ENCODE measurements around the gene DTD1. TPM values are rescaled to one million over a fixed set of nuclear protein-coding genes. Genes with fewer than 3 reads are reported as not detected.

Gene DTD1
- total and polyA plus RNA-seq, 2 donors, result 13.2 to 16.9 TPM

- H3K4me1 ChIP-seq (ENCODE audit: control insufficient read depth in 2 of 2, insufficient read depth in 2 of 2, low read length in 2 of 2), result no peaks in the 10 kb centered on the region
- no peaks in the 10 kb centered on the region for H3K27me3 ChIP-seq (ENCODE audit: control insufficient read depth in 2 of 2, insufficient read depth in 1 of 2, low read length in 1 of 2)
- 88% methylated on average over 9 of the region's 9 CpGs for WGBS
- DNase-seq (ENCODE audit: low read depth in 6 of 9, low spot score in 9 of 9), result no peak
- H3K27ac ChIP-seq (ENCODE audit: low read depth in 1 of 2, low read length in 1 of 2), result no peak overlapping the region
- H3K4me3 ChIP-seq (ENCODE audit: low read length in 2 of 2), result no peak overlapping the region
- no peaks in the 10 kb centered on the region for H3K9me3 ChIP-seq (ENCODE audit: control insufficient read depth in 2 of 2, insufficient read depth in 1 of 2, low read length in 1 of 2)
- no peaks in the 10 kb centered on the region for H3K36me3 ChIP-seq (ENCODE audit: control insufficient read depth in 2 of 2, insufficient read depth in 2 of 2, low read length in 1 of 2)
These were observed 133.8 kb downstream of the DTD1 start for GRCh38 chr20:18721551-18722115.

- Histone ChIP-seq H3K27me3 (ENCODE audit: control insufficient read depth in 2 of 2, insufficient read depth in 1 of 2, low read length in 1 of 2) (no peaks in the 10 kb centered on the region), H3K36me3 (ENCODE audit: control insufficient read depth in 2 of 2, insufficient read depth in 2 of 2, low read length in 1 of 2) (no peaks in the 10 kb centered on the region), H3K4me1 (ENCODE audit: control insufficient read depth in 2 of 2, insufficient read depth in 2 of 2, low read length in 2 of 2) (no peaks in the 10 kb centered on the region), H3K27ac (ENCODE audit: low read depth in 1 of 2, low read length in 1 of 2) (no peak overlapping the region), H3K9me3 (ENCODE audit: control insufficient read depth in 2 of 2, insufficient read depth in 1 of 2, low read length in 1 of 2) (no peaks in the 10 kb centered on the region), H3K4me3 (ENCODE audit: low read length in 2 of 2) (no peak overlapping the region)
- DNase-seq (ENCODE audit: low read depth in 6 of 9, low spot score in 9 of 9), result no peak
- WGBS, result 93% methylated on average over 1 of the region's 1 CpG
These were observed 134.5 kb downstream of the DTD1 start for GRCh38 chr20:18722371-18722770.

- 96% methylated on average over 3 of the region's 3 CpGs for WGBS
- no peaks in the 10 kb centered on the region for H3K27me3 ChIP-seq (ENCODE audit: control insufficient read depth in 2 of 2, insufficient read depth in 1 of 2, low read length in 1 of 2)
- no peaks in the 10 kb centered on the region for H3K9me3 ChIP-seq (ENCODE audit: control insufficient read depth in 2 of 2, insufficient read depth in 1 of 2, low read length in 1 of 2)
- no peak for DNase-seq (ENCODE audit: low read depth in 6 of 9, low spot score in 9 of 9)
- no peak overlapping the region for H3K27ac ChIP-seq (ENCODE audit: low read depth in 1 of 2, low read length in 1 of 2)
- no peaks in the 10 kb centered on the region for H3K36me3 ChIP-seq (ENCODE audit: control insufficient read depth in 2 of 2, insufficient read depth in 2 of 2, low read length in 1 of 2)
- no peaks in the 10 kb centered on the region for H3K4me1 ChIP-seq (ENCODE audit: control insufficient read depth in 2 of 2, insufficient read depth in 2 of 2, low read length in 2 of 2)
- H3K4me3 ChIP-seq (ENCODE audit: low read length in 2 of 2), result no peak overlapping the region
These were observed 136.2 kb downstream of the DTD1 start for GRCh38 chr20:18724077-18724476.

GRCh38 chr20:18724788-18725464 lies 137.1 kb downstream of the DTD1 start:
- 88% methylated on average over 4 of the region's 4 CpGs for WGBS
- no peaks in the 10 kb centered on the region for H3K36me3 ChIP-seq (ENCODE audit: control insufficient read depth in 2 of 2, insufficient read depth in 2 of 2, low read length in 1 of 2)
- no peak for DNase-seq (ENCODE audit: low read depth in 6 of 9, low spot score in 9 of 9)
- no peaks in the 10 kb centered on the region for H3K27me3 ChIP-seq (ENCODE audit: control insufficient read depth in 2 of 2, insufficient read depth in 1 of 2, low read length in 1 of 2)
- no peaks in the 10 kb centered on the region for H3K4me1 ChIP-seq (ENCODE audit: control insufficient read depth in 2 of 2, insufficient read depth in 2 of 2, low read length in 2 of 2)
- no peak overlapping the region for H3K27ac ChIP-seq (ENCODE audit: low read depth in 1 of 2, low read length in 1 of 2)
- no peaks in the 10 kb centered on the region for H3K9me3 ChIP-seq (ENCODE audit: control insufficient read depth in 2 of 2, insufficient read depth in 1 of 2, low read length in 1 of 2)
- no peak overlapping the region for H3K4me3 ChIP-seq (ENCODE audit: low read length in 2 of 2)

- Histone ChIP-seq H3K36me3 (ENCODE audit: control insufficient read depth in 2 of 2, insufficient read depth in 2 of 2, low read length in 1 of 2) (no peaks in the 10 kb centered on the region), H3K27me3 (ENCODE audit: control insufficient read depth in 2 of 2, insufficient read depth in 1 of 2, low read length in 1 of 2) (no peaks in the 10 kb centered on the region), H3K9me3 (ENCODE audit: control insufficient read depth in 2 of 2, insufficient read depth in 1 of 2, low read length in 1 of 2) (no peaks in the 10 kb centered on the region), H3K4me3 (ENCODE audit: low read length in 2 of 2) (no peak overlapping the region), H3K4me1 (ENCODE audit: control insufficient read depth in 2 of 2, insufficient read depth in 2 of 2, low read length in 2 of 2) (no peaks in the 10 kb centered on the region), H3K27ac (ENCODE audit: low read depth in 1 of 2, low read length in 1 of 2) (no peak overlapping the region)
- DNase-seq (ENCODE audit: low read depth in 6 of 9, low spot score in 9 of 9), result no peak
- WGBS, result 94% methylated on average over 9 of the region's 9 CpGs
These were observed 139.2 kb downstream of the DTD1 start for GRCh38 chr20:18727032-18727508.

GRCh38 chr20:18728165-18728869 lies 140.5 kb downstream of the DTD1 start:
- no peak for DNase-seq (ENCODE audit: low read depth in 6 of 9, low spot score in 9 of 9)
- no peaks in the 10 kb centered on the region for H3K27me3 ChIP-seq (ENCODE audit: control insufficient read depth in 2 of 2, insufficient read depth in 1 of 2, low read length in 1 of 2)
- H3K36me3 ChIP-seq (ENCODE audit: control insufficient read depth in 2 of 2, insufficient read depth in 2 of 2, low read length in 1 of 2), result no peaks in the 10 kb centered on the region
- WGBS, result 81% methylated on average over 8 of the region's 8 CpGs
- no peaks in the 10 kb centered on the region for H3K9me3 ChIP-seq (ENCODE audit: control insufficient read depth in 2 of 2, insufficient read depth in 1 of 2, low read length in 1 of 2)
- H3K4me3 ChIP-seq (ENCODE audit: low read length in 2 of 2), result no peak overlapping the region
- no peaks in the 10 kb centered on the region for H3K4me1 ChIP-seq (ENCODE audit: control insufficient read depth in 2 of 2, insufficient read depth in 2 of 2, low read length in 2 of 2)
- H3K27ac ChIP-seq (ENCODE audit: low read depth in 1 of 2, low read length in 1 of 2), result no peak overlapping the region

GRCh38 chr20:18728870-18729224 lies 141.0 kb downstream of the DTD1 start:
- 91% methylated on average over 5 of the region's 5 CpGs for WGBS
- no peaks in the 10 kb centered on the region for H3K36me3 ChIP-seq (ENCODE audit: control insufficient read depth in 2 of 2, insufficient read depth in 2 of 2, low read length in 1 of 2)

GRCh38 chr20:18729231-18729825 lies 141.5 kb downstream of the DTD1 start:
- Histone ChIP-seq H3K4me3 (ENCODE audit: low read length in 2 of 2) (no peak overlapping the region), H3K4me1 (ENCODE audit: control insufficient read depth in 2 of 2, insufficient read depth in 2 of 2, low read length in 2 of 2) (no peaks in the 10 kb centered on the region), H3K9me3 (ENCODE audit: control insufficient read depth in 2 of 2, insufficient read depth in 1 of 2, low read length in 1 of 2) (no peaks in the 10 kb centered on the region), H3K36me3 (ENCODE audit: control insufficient read depth in 2 of 2, insufficient read depth in 2 of 2, low read length in 1 of 2) (no peaks in the 10 kb centered on the region), H3K27me3 (ENCODE audit: control insufficient read depth in 2 of 2, insufficient read depth in 1 of 2, low read length in 1 of 2) (no peaks in the 10 kb centered on the region), H3K27ac (ENCODE audit: low read depth in 1 of 2, low read length in 1 of 2) (no peak overlapping the region)
- no peak for DNase-seq (ENCODE audit: low read depth in 6 of 9, low spot score in 9 of 9)
- 93% methylated on average over 6 of the region's 6 CpGs for WGBS

More at GRCh38 chr20:18728870-18729224, 141.0 kb downstream of the DTD1 start:
- no peak for DNase-seq (ENCODE audit: low read depth in 6 of 9, low spot score in 9 of 9)
- Histone ChIP-seq H3K27ac (ENCODE audit: low read depth in 1 of 2, low read length in 1 of 2) (no peak overlapping the region), H3K9me3 (ENCODE audit: control insufficient read depth in 2 of 2, insufficient read depth in 1 of 2, low read length in 1 of 2) (no peaks in the 10 kb centered on the region), H3K27me3 (ENCODE audit: control insufficient read depth in 2 of 2, insufficient read depth in 1 of 2, low read length in 1 of 2) (no peaks in the 10 kb centered on the region), H3K4me3 (ENCODE audit: low read length in 2 of 2) (no peak overlapping the region), H3K4me1 (ENCODE audit: control insufficient read depth in 2 of 2, insufficient read depth in 2 of 2, low read length in 2 of 2) (no peaks in the 10 kb centered on the region)

GRCh38 chr20:18731940-18732339 lies 144.1 kb downstream of the DTD1 start:
- 91% methylated on average over 1 of the region's 1 CpG for whole genome bisulfite sequencing
- no peak for DNase-seq (ENCODE audit: low read depth in 6 of 9, low spot score in 9 of 9)
- Histone ChIP-seq H3K27ac (ENCODE audit: low read depth in 1 of 2, low read length in 1 of 2) (no peak overlapping the region), H3K36me3 (ENCODE audit: control insufficient read depth in 2 of 2, insufficient read depth in 2 of 2, low read length in 1 of 2) (no peaks in the 10 kb centered on the region), H3K4me1 (ENCODE audit: control insufficient read depth in 2 of 2, insufficient read depth in 2 of 2, low read length in 2 of 2) (no peaks in the 10 kb centered on the region), H3K27me3 (ENCODE audit: control insufficient read depth in 2 of 2, insufficient read depth in 1 of 2, low read length in 1 of 2) (no peaks in the 10 kb centered on the region), H3K4me3 (ENCODE audit: low read length in 2 of 2) (no peak overlapping the region), H3K9me3 (ENCODE audit: control insufficient read depth in 2 of 2, insufficient read depth in 1 of 2, low read length in 1 of 2) (no peaks in the 10 kb centered on the region)
